ENCODE measurements around the gene MEIS2.

The MEIS2 gene

GRCh38 chr15:36950371-36950770 lies 150.0 kb downstream of the MEIS2 start:
- H2AFZ ChIP-seq (ENCODE audit: low read depth, low read length), result no peak overlapping the region
- H3K4me2 ChIP-seq (ENCODE audit: low read length), result no peak overlapping the region
- H3K4me1 ChIP-seq (ENCODE audit: low read length), result no peaks in the 10 kb centered on the region
- no peaks in the 10 kb centered on the region for H3K27me3 ChIP-seq (ENCODE audit: low read depth, low read length)
- no peak overlapping the region for H3K9ac ChIP-seq (ENCODE audit: low read length)
- no peak overlapping the region for H3K27ac ChIP-seq (ENCODE audit: low read length)
- TF ChIP-seq EZH2phosphoT487 (IDR thresholded peaks at IDR 0.05; ENCODE audit: low read depth), result no peak
- TF ChIP-seq CTCF (IDR thresholded peaks at IDR 0.05; ENCODE audit: low read depth, low read length), result no peak
- no peaks in the 10 kb centered on the region for H3K9me3 ChIP-seq (ENCODE audit: insufficient read depth, low read length)
- no peaks in the 10 kb centered on the region for H3K79me2 ChIP-seq (ENCODE audit: low read length)
- H4K20me1 ChIP-seq (ENCODE audit: insufficient read depth, low read length), result no peaks in the 10 kb centered on the region
- no peaks in the 10 kb centered on the region for H3K36me3 ChIP-seq (replicated peaks; ENCODE audit: low read depth, low read length)
- H3K4me3 ChIP-seq (ENCODE audit: low read length), result no peak overlapping the region

GRCh38 chr15:36948982-36949381 lies 151.4 kb downstream of the MEIS2 start:
- H3K4me2 ChIP-seq (ENCODE audit: low read length), result no peak overlapping the region
- no peak overlapping the region for H2AFZ ChIP-seq (ENCODE audit: low read depth, low read length)
- no peaks in the 10 kb centered on the region for H3K36me3 ChIP-seq (replicated peaks; ENCODE audit: low read depth, low read length)

GRCh38 chr15:36947035-36947719 lies 153.2 kb downstream of the MEIS2 start:
- H3K4me2 ChIP-seq (ENCODE audit: low read length), result no peak overlapping the region
- no peaks in the 10 kb centered on the region for H4K20me1 ChIP-seq (ENCODE audit: insufficient read depth, low read length)
- no peaks in the 10 kb centered on the region for H3K27me3 ChIP-seq (ENCODE audit: low read depth, low read length)
- no peak overlapping the region for H3K9ac ChIP-seq (ENCODE audit: low read length)
- no peak overlapping the region for H3K4me3 ChIP-seq (ENCODE audit: low read length)
- peaks cover 11% of the 10 kb centered on the region for H3K4me1 ChIP-seq (ENCODE audit: low read length)
- H3K27ac ChIP-seq (ENCODE audit: low read length), result no peak overlapping the region
- no peaks in the 10 kb centered on the region for H3K79me2 ChIP-seq (ENCODE audit: low read length)
- TF ChIP-seq EZH2phosphoT487 (IDR thresholded peaks at IDR 0.05; ENCODE audit: low read depth) (no peak), CTCF (IDR thresholded peaks at IDR 0.05; ENCODE audit: low read depth, low read length) (no peak)
- no peaks in the 10 kb centered on the region for H3K9me3 ChIP-seq (ENCODE audit: insufficient read depth, low read length)
- H3K36me3 ChIP-seq (replicated peaks; ENCODE audit: low read depth, low read length), result no peaks in the 10 kb centered on the region
- no peak overlapping the region for H2AFZ ChIP-seq (ENCODE audit: low read depth, low read length)

More at GRCh38 chr15:36948982-36949381, 151.4 kb downstream of the MEIS2 start:
- Histone ChIP-seq H3K9ac (ENCODE audit: low read length) (no peak overlapping the region), H3K4me1 (ENCODE audit: low read length) (peaks cover 7% of the 10 kb centered on the region), H3K4me3 (ENCODE audit: low read length) (no peak overlapping the region), H4K20me1 (ENCODE audit: insufficient read depth, low read length) (no peaks in the 10 kb centered on the region), H3K27me3 (ENCODE audit: low read depth, low read length) (no peaks in the 10 kb centered on the region), H3K27ac (ENCODE audit: low read length) (no peak overlapping the region), H3K79me2 (ENCODE audit: low read length) (no peaks in the 10 kb centered on the region), H3K9me3 (ENCODE audit: insufficient read depth, low read length) (no peaks in the 10 kb centered on the region)
- no peak for TF ChIP-seq CTCF (IDR thresholded peaks at IDR 0.05; ENCODE audit: low read depth, low read length)
- TF ChIP-seq EZH2phosphoT487 (IDR thresholded peaks at IDR 0.05; ENCODE audit: low read depth), result no peak

- TF ChIP-seq EZH2phosphoT487 (IDR thresholded peaks at IDR 0.05; ENCODE audit: low read depth) (no peak), CTCF (IDR thresholded peaks at IDR 0.05; ENCODE audit: low read depth, low read length) (no peak)
- peak overlapping the region; percentile 57 for H3K4me2 ChIP-seq (ENCODE audit: low read length)
- H3K79me2 ChIP-seq (ENCODE audit: low read length), result no peaks in the 10 kb centered on the region
- H3K9ac ChIP-seq (ENCODE audit: low read length), result no peak overlapping the region
- peak overlapping the region; percentile 23 for H3K4me3 ChIP-seq (ENCODE audit: low read length)
- no peaks in the 10 kb centered on the region for H3K9me3 ChIP-seq (ENCODE audit: insufficient read depth, low read length)
- H3K4me1 ChIP-seq (ENCODE audit: low read length), result peaks cover 11% of the 10 kb centered on the region
- H3K27me3 ChIP-seq (ENCODE audit: low read depth, low read length), result no peaks in the 10 kb centered on the region
- no peak overlapping the region for H3K27ac ChIP-seq (ENCODE audit: low read length)
- H2AFZ ChIP-seq (ENCODE audit: low read depth, low read length), result no peak overlapping the region
- H4K20me1 ChIP-seq (ENCODE audit: insufficient read depth, low read length), result no peaks in the 10 kb centered on the region
- H3K36me3 ChIP-seq (replicated peaks; ENCODE audit: low read depth, low read length), result no peaks in the 10 kb centered on the region
These were observed 155.9 kb downstream of the MEIS2 start for GRCh38 chr15:36944442-36944841.

Measured in OCI-LY3 (cell line).